ENCODE results near the gene PMPCA. TPM values are rescaled to one million over a fixed set of nuclear protein-coding genes. Genes with fewer than 3 reads are reported as not detected.

The PMPCA gene
- total RNA-seq, 8 experiments from 2014 or later = 29.4 to 101 (median 46.4) TPM

DNA sequence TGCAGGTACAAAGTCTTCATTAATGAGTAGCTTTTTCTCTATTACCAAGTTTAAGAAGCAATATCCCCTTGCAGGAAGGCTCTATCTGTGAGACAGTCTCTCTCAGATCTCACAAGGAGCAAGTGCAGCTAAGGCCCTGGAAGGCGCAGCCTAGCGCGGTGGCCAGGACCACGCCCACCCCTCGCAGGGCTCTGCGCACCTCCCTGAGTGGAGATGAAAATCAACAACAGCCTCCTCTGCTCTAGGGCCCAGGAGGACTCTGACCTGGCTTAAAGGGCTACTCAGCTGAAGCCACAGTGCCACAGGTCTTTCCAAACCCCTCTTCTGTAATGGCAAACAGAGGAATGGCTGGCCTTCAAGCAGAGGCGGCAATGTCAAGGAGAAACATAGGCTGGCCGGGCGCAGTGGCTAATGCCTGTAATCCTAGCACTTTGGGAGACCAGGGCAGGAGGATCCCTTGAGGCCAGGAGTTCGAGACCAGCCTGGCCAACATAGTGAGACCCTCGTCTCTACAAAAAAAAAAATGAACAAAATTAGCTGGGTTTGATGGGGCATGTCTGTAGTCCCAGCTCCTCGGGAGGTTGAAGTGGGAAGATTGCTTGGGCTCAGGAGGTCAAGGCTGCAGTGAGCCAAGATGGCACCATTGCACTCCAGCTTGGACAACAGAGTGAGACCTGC is 60.5 kb downstream of the PMPCA start:
- WGBS, 10 experiments = 83 to 100% (median 100%) methylated on average over 1 to 7 of the region's 12 CpGs; no CpG with 5 or more reads in 3 of the 10 experiments
- H3K4me1 ChIP-seq (replicated peaks in 1 of 2) = no peaks in the 10 kb centered on the region
- no peak for ATAC-seq (replicated peaks in 6 of 8)
- in situ Hi-C loops (cut with MboI; ENCODE audit: low pct_unique_long_range_greater_than_20kb in 2 of 9, low sequenced_read_pairs in 9 of 9, unreplicated experiment in 9 of 9) = no loop called here
- H3K27ac ChIP-seq = no peak overlapping the region
- no peak overlapping the region for H3K4me3 ChIP-seq

DNA sequence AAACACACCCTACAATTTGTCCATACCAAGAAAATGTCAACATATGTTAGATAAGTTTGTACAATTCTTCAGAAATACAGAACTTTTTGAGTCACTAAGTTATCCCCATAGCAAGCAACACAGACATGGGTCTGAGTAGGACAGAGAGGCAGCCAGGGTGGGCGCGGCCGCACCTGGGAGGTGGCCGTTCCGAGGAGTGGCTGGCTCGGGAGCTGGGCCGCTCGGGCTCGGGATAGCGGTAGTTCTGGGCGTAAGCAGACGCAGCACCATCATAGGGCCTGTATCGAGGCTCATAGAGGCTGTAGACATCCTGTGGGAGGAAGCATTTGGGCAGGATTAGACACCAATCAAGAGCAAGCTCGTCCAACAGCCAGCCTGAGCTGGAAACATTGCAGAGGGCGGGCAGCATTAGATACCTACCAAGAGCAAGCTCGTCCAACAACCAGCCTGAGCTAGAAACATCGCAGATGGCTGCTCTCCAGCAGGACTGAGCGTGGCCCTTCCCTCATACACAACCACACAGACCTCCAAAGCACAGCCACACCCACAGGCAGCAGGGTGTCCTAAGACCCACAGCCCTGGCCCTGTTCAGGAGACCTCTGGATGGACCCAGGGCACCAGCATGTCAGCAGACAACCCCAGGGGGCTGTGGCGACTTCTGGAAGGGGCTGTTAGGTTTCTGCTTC is 61.5 kb downstream of the PMPCA start:
- peak in 1 of 8 experiments; percentile 18 for ATAC-seq (replicated peaks in 6 of 8)
- no peaks in the 10 kb centered on the region for H3K4me1 ChIP-seq (replicated peaks in 1 of 2)
- in situ Hi-C loops (cut with MboI; ENCODE audit: low pct_unique_long_range_greater_than_20kb in 2 of 9, low sequenced_read_pairs in 9 of 9, unreplicated experiment in 9 of 9) = no loop called here
- H3K27ac ChIP-seq = no peak overlapping the region
- H3K4me3 ChIP-seq = no peak overlapping the region
- 67 to 100% (median 94%) methylated on average over 1 to 14 of the region's 19 CpGs; no CpG with 5 or more reads in 1 of the 10 experiments for WGBS, 10 experiments

DNA sequence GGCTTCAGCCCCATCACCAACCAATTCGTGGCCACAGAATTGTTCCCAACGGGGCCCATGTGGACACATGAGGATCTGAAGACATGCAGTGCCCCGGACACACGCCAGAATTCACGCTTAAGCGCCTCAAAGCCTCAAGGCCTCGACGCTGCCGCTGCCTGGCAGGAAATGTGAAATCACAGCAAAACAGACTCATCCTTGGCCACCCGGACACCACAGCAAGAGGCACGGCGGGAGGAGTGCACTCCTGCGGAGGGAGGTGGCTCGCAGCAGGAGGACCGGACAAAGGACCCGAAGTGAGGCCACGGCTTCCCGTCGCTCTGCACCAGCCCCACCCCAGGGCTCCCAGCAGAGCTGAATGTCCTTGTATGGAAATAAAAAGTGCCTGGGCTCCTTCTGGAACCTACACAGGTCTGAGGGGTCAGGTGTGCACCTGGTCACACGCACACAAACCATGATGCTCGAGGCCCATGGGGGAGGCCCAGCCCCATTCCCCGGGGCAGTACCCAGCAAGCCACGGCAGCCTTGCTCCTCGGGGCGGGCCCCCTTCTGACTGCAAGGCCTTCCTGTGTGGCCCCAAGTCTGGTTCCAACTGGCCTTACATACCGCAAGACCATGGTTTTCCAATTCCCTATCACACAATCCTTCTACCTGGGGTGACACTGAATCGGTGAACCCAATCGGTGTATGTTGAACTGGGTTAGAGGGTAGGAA is 62.3 kb downstream of the PMPCA start:
- Histone ChIP-seq H3K27ac (no peak overlapping the region), H3K4me3 (no peak overlapping the region), H3K4me1 (replicated peaks in 1 of 2) (no peaks in the 10 kb centered on the region)
- WGBS, 10 experiments = 82 to 100% (median 96%) methylated on average over 2 to 6 of the region's 28 CpGs; no CpG with 5 or more reads in 6 of the 10 experiments
- in situ Hi-C loops (cut with MboI; ENCODE audit: low pct_unique_long_range_greater_than_20kb in 2 of 9, low sequenced_read_pairs in 9 of 9, unreplicated experiment in 9 of 9) = no loop called here
- no peak for ATAC-seq (replicated peaks in 6 of 8)

DNA sequence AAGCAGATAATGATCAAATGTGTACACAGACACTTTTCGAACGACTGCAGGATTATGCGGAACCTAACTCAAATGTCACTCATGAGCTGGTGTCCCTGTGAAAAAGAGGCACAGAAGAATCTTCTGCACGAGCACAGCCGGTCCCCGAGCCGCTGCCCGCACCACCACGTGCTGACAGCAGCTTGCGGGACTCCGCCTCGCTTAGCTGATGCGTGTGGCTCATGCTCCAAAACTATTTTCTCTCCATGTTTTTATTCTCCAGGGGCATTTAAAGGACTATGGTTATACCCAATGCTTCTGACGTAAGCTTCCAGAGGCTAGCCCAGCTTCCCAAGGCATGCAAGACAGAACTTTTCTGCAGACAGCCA is 62.9 kb downstream of the PMPCA start:
- no peaks in the 10 kb centered on the region for H3K4me1 ChIP-seq (replicated peaks in 1 of 2)
- in situ Hi-C loops (cut with MboI; ENCODE audit: low pct_unique_long_range_greater_than_20kb in 2 of 9, low sequenced_read_pairs in 9 of 9, unreplicated experiment in 9 of 9) = no loop called here
- no peak overlapping the region for H3K27ac ChIP-seq
- H3K4me3 ChIP-seq = no peak overlapping the region
- no peak for ATAC-seq (replicated peaks in 6 of 8)
- WGBS, 10 experiments = 80 to 100% (median 93%) methylated on average over 2 to 10 of the region's 14 CpGs; no CpG with 5 or more reads in 4 of the 10 experiments

Other genes starting within 250 kb of the PMPCA start
- gene LHX3, start 205.5 kb upstream of the PMPCA start, total RNA-seq = 1 to 10 TPM in 4 of 8 experiments, under 1 TPM in 3, not detected in 1; 0.18 to 9.9 (median 3.8) TPM
- gene QSOX2, start 164.8 kb upstream of the PMPCA start, total RNA-seq = 10 to 100 TPM; 10.3 to 17.8 (median 15.1) TPM
- 1 to 10 TPM in 1 of 8 experiments, under 1 TPM in 7; 0.07 to 1.2 (median 0.19) TPM for gene CCDC187, start 106.6 kb upstream of the PMPCA start, total RNA-seq
- 10 to 100 TPM; 10.3 to 40.8 (median 28.9) TPM for gene GPSM1, start 83.1 kb upstream of the PMPCA start, total RNA-seq
- 10 to 100 TPM in 7 of 8 experiments, 1 to 10 TPM in 1; 6.8 to 17.3 (median 13.5) TPM for gene DNLZ, start 46.9 kb upstream of the PMPCA start, total RNA-seq
- 1 to 10 TPM in 5 of 8 experiments, under 1 TPM in 3; 0.46 to 3.5 (median 1.9) TPM for gene CARD9, start 37.0 kb upstream of the PMPCA start, total RNA-seq
- gene SNAPC4, start 10.5 kb upstream of the PMPCA start, total RNA-seq = 10 to 100 TPM in 2 of 8 experiments, 1 to 10 TPM in 6; 4.0 to 14.1 (median 7.3) TPM
- gene ENTR1, start within 50 bp of the PMPCA start, total RNA-seq = 10 to 100 TPM; 15.9 to 97.7 (median 29.6) TPM
- 10 to 100 TPM in 2 of 8 experiments, 1 to 10 TPM in 6; 4.5 to 11.1 (median 8.6) TPM for gene INPP5E, start 29.2 kb downstream of the PMPCA start, total RNA-seq
- 10 to 100 TPM; 21.8 to 59.1 (median 35.0) TPM for gene SEC16A, start 72.4 kb downstream of the PMPCA start, total RNA-seq
- 10 to 100 TPM in 7 of 8 experiments, 1 to 10 TPM in 1; 4.9 to 57.7 (median 17.6) TPM for gene NOTCH1, start 135.4 kb downstream of the PMPCA start, total RNA-seq